Mammary epithelial cell (primary cell): ENCODE results near the gene DZIP1L.

ENCODE experiments used
- CTCF ChIP-seq, 2 donors: IDR thresholded peaks in 1 of 2; conservative IDR thresholded peaks in 1 of 2; 2 replicates each; pipeline ENCODE4 v1.5.1; 2011 to 2012; ENCODE audit warnings: inconsistent platforms in 2 of 2, low read length in 2 of 2, mild to moderate bottlenecking in 2 of 2, control low read depth in 1 of 2, low read depth in 1 of 2; ENCODE audit not compliant: insufficient read depth in 1 of 2; ENCODE audit errors: extremely low read depth in 1 of 2
- EZH2 ChIP-seq: IDR thresholded peaks from 2 replicates; pipeline ENCODE4 v1.6.1; 2012; ENCODE audit warnings: low read length, inconsistent platforms, borderline replicate concordance

- TF ChIP-seq CTCF (conservative IDR thresholded peaks at IDR 0.05 in 1 of 2, IDR thresholded peaks at IDR 0.05 in 1 of 2; ENCODE audit: extremely low read depth in 1 of 2, insufficient read depth in 1 of 2, low read depth in 1 of 2, low read length in 2 of 2) (no peak), EZH2 (no peak)
These were observed 54.6 kb downstream of the DZIP1L start for GRCh38 chr3:138060792-138061191.
